Measurements from ENCODE around the gene NRXN3.

NRXN3 gene

DNA sequence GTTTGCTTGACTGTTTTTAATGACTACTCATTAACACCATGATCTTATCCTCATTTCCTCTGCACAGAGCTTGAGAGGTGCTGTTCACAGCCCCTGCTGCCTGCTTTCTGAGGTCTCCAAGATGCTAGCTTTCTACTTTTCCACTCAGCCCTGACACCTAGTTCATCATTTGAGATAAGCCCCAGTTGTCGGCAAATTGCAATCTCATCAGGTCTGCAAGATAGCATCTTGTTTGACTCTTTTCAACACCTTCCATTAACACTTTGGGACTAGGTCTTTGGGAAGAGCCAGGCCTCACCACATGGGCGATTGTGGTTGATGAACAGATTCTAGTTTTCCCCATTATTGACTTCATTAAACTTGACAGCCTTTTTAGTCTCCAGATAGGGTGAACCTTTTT, 1136.4 kb downstream of the NRXN3 start:
- no peak for TF ChIP-seq CTCF (conservative IDR thresholded peaks at IDR 0.05; ENCODE audit: low read length)
- no peak for DNase-seq (ENCODE audit: low read depth)
- H3K4me3 ChIP-seq (ENCODE audit: low read length), result no peak overlapping the region

- no peak for DNase-seq (ENCODE audit: low read depth)
- no peak overlapping the region for H3K4me3 ChIP-seq (ENCODE audit: low read length)
- no peak for TF ChIP-seq CTCF (conservative IDR thresholded peaks at IDR 0.05; ENCODE audit: low read length)
Measured at GRCh38 chr14:79318371-79318770, 1148.2 kb downstream of the NRXN3 start.

DNA sequence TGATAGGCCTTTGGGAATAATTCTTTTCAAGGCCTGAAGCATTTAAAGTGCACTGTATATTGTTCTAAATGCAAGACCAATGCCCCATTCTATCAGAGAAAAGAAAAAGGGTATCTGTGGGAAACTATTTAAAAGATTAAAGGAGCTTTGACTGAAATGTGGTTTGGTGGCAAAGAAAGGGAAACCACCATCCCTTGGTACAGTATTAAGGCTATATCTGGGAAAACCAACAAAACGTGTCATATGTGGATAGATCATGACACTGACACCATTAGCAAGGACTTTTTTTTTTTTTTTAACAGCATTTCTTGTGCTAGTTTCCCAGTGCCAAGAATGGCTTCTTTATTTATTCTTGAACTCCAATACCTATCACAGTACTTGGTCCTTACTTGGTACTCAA, 1150.4 kb downstream of the NRXN3 start:
- no peak for DNase-seq (ENCODE audit: low read depth)
- TF ChIP-seq CTCF (conservative IDR thresholded peaks at IDR 0.05; ENCODE audit: low read length), result no peak
- H3K4me3 ChIP-seq (ENCODE audit: low read length), result no peak overlapping the region

DNA sequence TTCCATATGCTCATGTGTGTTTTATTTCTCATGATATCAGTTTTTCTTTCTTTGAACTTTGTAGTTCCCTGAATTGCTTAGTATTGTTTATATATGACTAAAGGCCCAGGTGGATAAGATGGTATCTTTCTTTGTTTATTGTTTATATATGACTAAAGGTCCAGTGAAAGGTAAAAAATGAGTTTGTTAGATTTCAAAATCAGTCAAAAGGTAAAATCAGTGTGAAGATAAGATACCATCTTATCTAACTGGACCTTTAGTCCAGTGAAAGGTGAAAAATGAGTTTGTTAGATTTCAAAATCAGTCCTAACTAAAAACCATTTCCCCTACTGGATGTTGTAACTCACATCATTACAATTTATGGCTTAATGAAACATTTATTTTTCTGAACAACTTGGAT, 1150.9 kb downstream of the NRXN3 start:
- no peak for TF ChIP-seq CTCF (conservative IDR thresholded peaks at IDR 0.05; ENCODE audit: low read length)
- no peak overlapping the region for H3K4me3 ChIP-seq (ENCODE audit: low read length)
- no peak for DNase-seq (ENCODE audit: low read depth)

GRCh38 chr14:79325071-79325470, 1154.9 kb downstream of the NRXN3 start:
- no peak overlapping the region for H3K4me3 ChIP-seq (ENCODE audit: low read length)
- TF ChIP-seq CTCF (conservative IDR thresholded peaks at IDR 0.05; ENCODE audit: low read length), result no peak
- DNase-seq (ENCODE audit: low read depth), result no peak

GRCh38 chr14:79325557-79325956, 1155.4 kb downstream of the NRXN3 start:
- H3K4me3 ChIP-seq (ENCODE audit: low read length), result no peak overlapping the region
- DNase-seq (ENCODE audit: low read depth), result no peak
- TF ChIP-seq CTCF (conservative IDR thresholded peaks at IDR 0.05; ENCODE audit: low read length), result no peak

GRCh38 chr14:79328863-79329262, 1158.7 kb downstream of the NRXN3 start:
- H3K4me3 ChIP-seq (ENCODE audit: low read length), result no peak overlapping the region
- DNase-seq (ENCODE audit: low read depth), result no peak
- TF ChIP-seq CTCF (conservative IDR thresholded peaks at IDR 0.05; ENCODE audit: low read length), result no peak
